HCT116 (cell line): Measurements from ENCODE around the gene MISP3. TPM values are rescaled to one million over a fixed set of nuclear protein-coding genes. Genes with fewer than 3 reads are reported as not detected.
"Not testable (repeated sequence)": the region's sequence is repeated elsewhere in the genome, so short reads cannot be mapped to it uniquely, and the experiment has no call there.

ENCODE experiments used
- ATAC-seq: fragments of 200-7000 bp; cut with Tn5 transposase; 2 replicates; pipeline ENCODE4 v1.9.1; 2020; ENCODE audit warnings: mild to moderate bottlenecking, moderate library complexity
- BruUV-seq: library from RNA; stranded (reverse); fragments of 400-500 nt; replicated peaks from 2 replicates; lab custom pipeline; 2021; lab: Mats Ljungman, UMichigan
- CTCF ChIA-PET: fragments of 300-600 bp; sonication (Branson Sonifier 250); formaldehyde crosslinking; loops from one replicate; lab custom pipeline; 2021; ENCODE audit warnings: antibody characterized with exemption; lab: Charles Lee
- POLR2A ChIA-PET: fragments of 300-600, 350-600 bp; sonication (Branson Sonifier 250); formaldehyde crosslinking; loops from one replicate; lab custom pipeline; 2021; ENCODE audit warnings: antibody characterized with exemption; lab: Charles Lee
- RAD21 ChIA-PET, 2 experiments: fragments of 300-600 bp; sonication (Branson Sonifier 250); formaldehyde crosslinking; loops; one replicate each; lab custom pipeline; 2023; ENCODE audit warnings: low total read pairs in 2 of 2; ENCODE audit not compliant: uncharacterized antibody in 2 of 2, unreplicated experiment in 2 of 2, low non-redundant PET in 1 of 2; lab: Charles Lee
- DNase-seq: peaks from one replicate; pipeline ENCODE4 v3.0.0-alpha.2; 2010; ENCODE audit warnings: low read depth, low spot score
- H2AFZ ChIP-seq: fragments of 200-600 bp; shearing (Covaris generic), sonication (generic); 2 replicates; pipeline ENCODE4 v1.6.1; 2017; ENCODE audit warnings: low read depth, mixed run types, mixed read lengths, antibody characterized with exemption, low read length; ENCODE audit not compliant: poor library complexity, severe bottlenecking
- H3K27ac ChIP-seq: 2 replicates; pipeline ENCODE4 v1.5.1; 2012; ENCODE audit warnings: low read depth, low read length
- H3K27me3 ChIP-seq: fragments of 200-600 bp; sonication (generic); 2 replicates; pipeline ENCODE4 v1.6.1; 2016; ENCODE audit warnings: mixed run types, low read length, mixed read lengths; ENCODE audit not compliant: insufficient read depth
- H3K36me3 ChIP-seq, 2 experiments: fragments of 200-500 bp in 1 of 2; fragments of 200-600 bp in 1 of 2; sonication (Bioruptor generic) in 1 of 2; sonication (generic) in 1 of 2; 2 replicates each; pipeline versions ENCODE4 v1.5.1 to v1.6.1; 2014 to 2016; ENCODE audit warnings: low read length in 2 of 2, inconsistent platforms in 1 of 2, mixed read lengths in 1 of 2, mixed run types in 1 of 2; ENCODE audit not compliant: insufficient read depth in 2 of 2, control insufficient read depth in 1 of 2
- H3K4me1 ChIP-seq, 2 experiments: fragments of 200-600 bp in 1 of 2; sonication (generic) in 1 of 2; 2 replicates each; pipeline versions ENCODE4 v1.5.1 to v1.6.1; 2012 to 2017; ENCODE audit warnings: low read length in 2 of 2, inconsistent platforms in 1 of 2, mild to moderate bottlenecking in 1 of 2, mixed read lengths in 1 of 2, mixed run types in 1 of 2, moderate library complexity in 1 of 2; ENCODE audit not compliant: insufficient read depth in 2 of 2, control insufficient read depth in 1 of 2
- H3K4me2 ChIP-seq: fragments of 200-600 bp; sonication (generic); 2 replicates; pipeline ENCODE4 v1.6.1; 2017; ENCODE audit warnings: mixed run types, low read length, mixed read lengths
- H3K4me3 ChIP-seq, 2 experiments: fragments of 200-600 bp in 1 of 2; sonication (generic) in 1 of 2; replicated peaks in 1 of 2; 2 replicates each; pipeline ENCODE4 v1.5.1; 2011 to 2016; ENCODE audit warnings: low read length in 2 of 2, control low read depth in 1 of 2, low read depth in 1 of 2, mild to moderate bottlenecking in 1 of 2, mixed read lengths in 1 of 2, mixed run types in 1 of 2
- H3K79me2 ChIP-seq: fragments of 200-600 bp; sonication (generic); 2 replicates; pipeline ENCODE4 v1.6.1; 2017; ENCODE audit warnings: mild to moderate bottlenecking, mixed run types, low read length, moderate library complexity, mixed read lengths; ENCODE audit not compliant: insufficient read depth
- H3K9ac ChIP-seq: fragments of 200-600 bp; sonication (generic); 2 replicates; pipeline ENCODE4 v1.6.1; 2016; ENCODE audit warnings: low read length, mixed read lengths
- H3K9me2 ChIP-seq: fragments of 200-600 bp; sonication (generic), shearing (Covaris generic); 2 replicates; pipeline ENCODE4 v1.6.1; 2017; ENCODE audit warnings: mixed run types, mild to moderate bottlenecking, moderate library complexity; ENCODE audit not compliant: insufficient read depth
- H3K9me3 ChIP-seq, 2 experiments: fragments of 200-500 bp in 1 of 2; fragments of 200-600 bp in 1 of 2; sonication (Bioruptor generic) in 1 of 2; sonication (generic) in 1 of 2; 2 replicates each; pipeline ENCODE4 v1.6.1; 2014 to 2017; ENCODE audit warnings: low read length in 2 of 2, mixed read lengths in 2 of 2, inconsistent platforms in 1 of 2, low read depth in 1 of 2, mild to moderate bottlenecking in 1 of 2, mixed run types in 1 of 2, moderate library complexity in 1 of 2; ENCODE audit not compliant: control insufficient read depth in 1 of 2, insufficient read depth in 1 of 2
- H4K20me1 ChIP-seq: fragments of 200-600 bp; sonication (generic), shearing (Covaris generic); 2 replicates; pipeline ENCODE4 v1.6.1; 2017; ENCODE audit warnings: mixed run types, mild to moderate bottlenecking, moderate library complexity; ENCODE audit not compliant: insufficient read depth
- CBX3 ChIP-seq: IDR thresholded peaks from 2 replicates; pipeline ENCODE4 v1.6.1; 2012; ENCODE audit warnings: low read depth
- CTCF ChIP-seq, 3 experiments: fragments of 200-600 bp in 1 of 3; sonication (generic) in 1 of 3; IDR thresholded peaks in 2 of 3; conservative IDR thresholded peaks in 1 of 3; 2 replicates each; pipeline ENCODE4 v1.5.1; 2012 to 2017; ENCODE audit warnings: low read depth in 2 of 3, low read length in 2 of 3, antibody characterized with exemption in 1 of 3, borderline replicate concordance in 1 of 3, control low read depth in 1 of 3, mild to moderate bottlenecking in 1 of 3, mixed read lengths in 1 of 3, mixed run types in 1 of 3, moderate library complexity in 1 of 3; ENCODE audit not compliant: insufficient read depth in 1 of 3
- ELF1 ChIP-seq: IDR thresholded peaks from 2 replicates; pipeline ENCODE4 v1.6.1; 2012; ENCODE audit warnings: low read depth, borderline replicate concordance
- EZH2phosphoT487 ChIP-seq: fragments of 200-600 bp; IDR thresholded peaks from 2 replicates; pipeline ENCODE4 v1.6.1; 2018; ENCODE audit warnings: antibody characterized with exemption, borderline replicate concordance
- MAX ChIP-seq: IDR thresholded peaks from 2 replicates; pipeline ENCODE4 v1.6.1; 2012
- POLR2A ChIP-seq: IDR thresholded peaks from 2 replicates; pipeline ENCODE4 v1.7.0; 2011; ENCODE audit warnings: borderline replicate concordance; ENCODE audit not compliant: insufficient read depth, insufficient read length; ENCODE audit errors: extremely low read depth
- POLR2AphosphoS5 ChIP-seq: IDR thresholded peaks from 2 replicates; pipeline ENCODE4 v1.6.1; 2011; ENCODE audit warnings: mild to moderate bottlenecking, low read depth, low read length, moderate library complexity
- RAD21 ChIP-seq: IDR thresholded peaks from 2 replicates; pipeline ENCODE4 v1.6.1; 2012; ENCODE audit warnings: low read depth, mild to moderate bottlenecking
- TCF7L2 ChIP-seq: IDR thresholded peaks from 2 replicates; pipeline ENCODE4 v1.7.0; 2011; ENCODE audit warnings: borderline replicate concordance, inconsistent platforms; ENCODE audit not compliant: insufficient read depth, insufficient read length; ENCODE audit errors: extremely low read depth
- YY1 ChIP-seq: IDR thresholded peaks from 2 replicates; pipeline ENCODE4 v1.6.1; 2011; ENCODE audit warnings: low read length, low read depth, moderate library complexity, mild to moderate bottlenecking; ENCODE audit not compliant: insufficient replicate concordance; ENCODE audit errors: extremely low read depth
- intact Hi-C: fragments of 100-400 bp; cut with micrococcal nuclease; formaldehyde crosslinking; loops from 2 replicates; pipeline ENCODE4 v1.10.0; 2022
- total RNA-seq: library from RNA; stranded (reverse); gene quantifications from one replicate; pipeline ENCODE4 v1.2.1, GENCODE V29; 2021; ENCODE audit not compliant: unreplicated experiment

The MISP3 gene
- total RNA-seq, 1 experiment from 2014 or later, result 5.2 TPM

DNA sequence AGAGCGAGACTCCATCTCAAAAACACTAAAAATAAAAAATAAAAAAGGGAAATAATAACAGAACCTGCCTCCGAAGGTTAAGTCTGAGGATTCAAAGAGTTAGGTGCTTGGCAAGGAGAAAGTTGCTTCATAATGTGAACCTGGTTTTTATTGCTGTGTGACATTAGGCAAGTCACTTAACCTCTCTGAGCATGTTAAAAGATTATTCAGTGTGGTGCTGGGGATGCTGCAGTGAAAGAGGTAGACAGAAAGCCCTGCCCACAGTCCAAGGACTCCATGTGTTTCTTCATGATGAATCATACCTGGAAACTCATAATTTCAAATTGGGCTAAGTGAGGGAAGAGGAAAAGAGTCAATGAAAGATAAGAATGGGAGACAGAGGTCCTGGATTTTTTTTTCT, 38.6 kb upstream of the MISP3 start:
- ChIA-PET CTCF (no interaction called here), POLR2A (no interaction called here), RAD21 (no interaction called here)
- Histone ChIP-seq H3K36me3 (no peaks in the 10 kb centered on the region), H3K9me3 (no peaks in the 10 kb centered on the region), H3K27ac (no peak overlapping the region), H3K4me3 (no peak overlapping the region), H3K9ac (no peak overlapping the region), H4K20me1 (no peaks in the 10 kb centered on the region), H3K79me2 (no peaks in the 10 kb centered on the region), H2AFZ (no peak overlapping the region), H3K27me3 (no peaks in the 10 kb centered on the region), H3K9me2 (no peaks in the 10 kb centered on the region), H3K4me1 (peaks cover 3 to 15% of the 10 kb centered on the region in 2 experiments), H3K4me2 (no peak overlapping the region)
- TSS peak; percentile 55 for BruUV-seq
- DNase-seq, result no peak
- intact Hi-C loops, result no loop called here
- TF ChIP-seq EZH2phosphoT487 (no peak), CBX3 (no peak), TCF7L2 (no peak), MAX (no peak), YY1 (no peak), POLR2AphosphoS5 (no peak), ELF1 (no peak), RAD21 (no peak), POLR2A (no peak)
- no peak for ATAC-seq

- H3K79me2 ChIP-seq, RAD21 ChIA-PET, H3K27me3 ChIP-seq, H4K20me1 ChIP-seq, intact Hi-C loops, BruUV-seq, H3K9me2 ChIP-seq, H2AFZ ChIP-seq, H3K9ac ChIP-seq, H3K27ac ChIP-seq, DNase-seq, H3K4me3 ChIP-seq, H3K36me3 ChIP-seq, H3K4me2 ChIP-seq, POLR2A ChIA-PET, H3K9me3 ChIP-seq, ATAC-seq: not testable (repeated sequence)
- TF ChIP-seq CTCF (IDR thresholded peaks at IDR 0.05 in 2 of 3, conservative IDR thresholded peaks at IDR 0.05 in 1 of 3; ENCODE audit: borderline replicate concordance in 1 of 3, insufficient read depth in 1 of 3, low read depth in 2 of 3, low read length in 2 of 3) (peak in 2 of 3 experiments; percentile 18 to 30; a peak in 3 of 6 replicates), RAD21 (peak; percentile 2; the same call in 1 of the 2 replicates)
- H3K4me1 ChIP-seq, result peaks cover 3 to 15% of the 10 kb centered on the region in 2 experiments
- CTCF ChIA-PET, result interaction anchor here (1.1 to 1.7 kb wide), 2 partner anchors 13 to 37 kb away, joined by 3 to 5 read pairs; partner anchors contain the start of gene MISP3
These were observed 37.4 kb upstream of the MISP3 start for GRCh38 chr19:14035159-14035558.
